HEK293T (cell line): ENCODE measurements around the gene CTNNA3.

Experiments
- CTCF ChIA-PET: fragments of 350-600 bp; formaldehyde crosslinking; extraction: SDS; loops from one replicate; lab custom pipeline; 2021; ENCODE audit warnings: antibody characterized with exemption, inconsistent platforms; lab: Yijun Ruan, JAX
- POLR2A ChIA-PET: fragments of 350-600 bp; formaldehyde crosslinking; extraction: SDS; loops from one replicate; lab custom pipeline; 2020; ENCODE audit warnings: antibody characterized with exemption, inconsistent platforms; lab: Yijun Ruan, JAX
- DNase-seq: peaks from one replicate; pipeline ENCODE4 v3.0.0; 2012; ENCODE audit warnings: mixed read lengths; ENCODE audit errors: extremely low spot score
- ARNT ChIP-seq: fragments of 450-650 bp; IDR thresholded peaks from 2 replicates; pipeline ENCODE4 v1.6.1; 2017; ENCODE audit warnings: mild to moderate bottlenecking
- BHLHE40 ChIP-seq: fragments of 450-650 bp; IDR thresholded peaks from 2 replicates; pipeline ENCODE4 v1.6.1; 2016; ENCODE audit warnings: mild to moderate bottlenecking, moderate library complexity, borderline replicate concordance
- CTBP1 ChIP-seq: fragments of 450-650 bp; IDR thresholded peaks from 2 replicates; pipeline ENCODE4 v1.6.1; 2016; ENCODE audit warnings: borderline replicate concordance
- ELF4 ChIP-seq: fragments of 450-650 bp; IDR thresholded peaks from 2 replicates; pipeline ENCODE4 v1.6.1; 2017; ENCODE audit warnings: antibody characterized with exemption
- FOXA1 ChIP-seq: fragments of 450-650 bp; IDR thresholded peaks from 2 replicates; pipeline ENCODE4 v1.6.1; 2016; ENCODE audit warnings: mild to moderate bottlenecking
- FOXK2 ChIP-seq: fragments of 450-650 bp; IDR thresholded peaks from 2 replicates; pipeline ENCODE4 v1.6.1; 2016; ENCODE audit warnings: mild to moderate bottlenecking
- FOXM1 ChIP-seq: fragments of 450-650 bp; IDR thresholded peaks from 2 replicates; pipeline ENCODE4 v1.6.1; 2017; ENCODE audit warnings: mild to moderate bottlenecking, borderline replicate concordance
- HDGF ChIP-seq: fragments of 450-650 bp; IDR thresholded peaks from 2 replicates; pipeline ENCODE4 v1.6.1; 2017; ENCODE audit warnings: antibody characterized with exemption, borderline replicate concordance
- L3MBTL2 ChIP-seq: fragments of 450-650 bp; conservative IDR thresholded peaks from 2 replicates; pipeline ENCODE4 v1.6.1; 2016; ENCODE audit warnings: mild to moderate bottlenecking
- LEF1 ChIP-seq: fragments of 450-650 bp; IDR thresholded peaks from 2 replicates; pipeline ENCODE4 v1.6.1; 2017; ENCODE audit warnings: mild to moderate bottlenecking, borderline replicate concordance
- NFRKB ChIP-seq: fragments of 450-650 bp; IDR thresholded peaks from 2 replicates; pipeline ENCODE4 v1.6.1; 2016; ENCODE audit warnings: mild to moderate bottlenecking, moderate library complexity
- PKNOX1 ChIP-seq: fragments of 450-650 bp; IDR thresholded peaks from 2 replicates; pipeline ENCODE4 v1.6.1; 2016
- SP1 ChIP-seq: fragments of 450-650 bp; IDR thresholded peaks from 2 replicates; pipeline ENCODE4 v1.6.1; 2017
- SUZ12 ChIP-seq: fragments of 450-650 bp; IDR thresholded peaks from 2 replicates; pipeline ENCODE4 v1.6.1; 2016; ENCODE audit warnings: mild to moderate bottlenecking
- TARDBP ChIP-seq: fragments of 450-650 bp; IDR thresholded peaks from 2 replicates; pipeline ENCODE4 v1.6.1; 2016
- ZNF384 ChIP-seq: fragments of 450-650 bp; IDR thresholded peaks from 2 replicates; pipeline ENCODE4 v1.6.1; 2016

The CTNNA3 gene

GRCh38 chr10:66747451-66747850 is 948.5 kb downstream of the CTNNA3 start:
- ChIA-PET POLR2A (no interaction called here), CTCF (no interaction called here)
- TF ChIP-seq FOXA1 (no peak), SP1 (no peak), NFRKB (no peak), FOXM1 (no peak), FOXK2 (no peak), SUZ12 (no peak), ZNF384 (no peak), HDGF (no peak), ELF4 (no peak), TARDBP (no peak), PKNOX1 (no peak), LEF1 (no peak), L3MBTL2 (no peak), BHLHE40 (no peak), CTBP1 (no peak), ARNT (no peak)
- DNase-seq: no peak

- DNase-seq: no peak
- TF ChIP-seq NFRKB (no peak), ARNT (no peak), TARDBP (no peak), ZNF384 (no peak), L3MBTL2 (no peak), LEF1 (no peak), HDGF (no peak), CTBP1 (no peak), PKNOX1 (no peak), BHLHE40 (no peak), FOXK2 (no peak), SUZ12 (no peak), ELF4 (no peak), FOXM1 (no peak), FOXA1 (no peak), SP1 (no peak)
- ChIA-PET CTCF (no interaction called here), POLR2A (no interaction called here)
These were observed 949.3 kb downstream of the CTNNA3 start for GRCh38 chr10:66746711-66747110.

GRCh38 chr10:66746246-66746645 is 949.7 kb downstream of the CTNNA3 start:
- TF ChIP-seq BHLHE40 (no peak), HDGF (no peak), FOXM1 (no peak), SUZ12 (no peak), FOXK2 (no peak), SP1 (no peak), FOXA1 (no peak), PKNOX1 (no peak)
- no peak for DNase-seq
- POLR2A ChIA-PET: no interaction called here
- CTCF ChIA-PET: no interaction called here

GRCh38 chr10:66744915-66745314 is 951.1 kb downstream of the CTNNA3 start:
- POLR2A ChIA-PET: no interaction called here
- CTCF ChIA-PET: interaction anchor here (0.8 kb wide), 1 partner anchor 184 kb away, joined by 5 read pairs; no protein-coding TSS in a partner anchor
- no peak for DNase-seq
- no peak for TF ChIP-seq FOXM1
- no peak for TF ChIP-seq PKNOX1
- TF ChIP-seq BHLHE40: no peak
- TF ChIP-seq ZNF384: no peak
- no peak for TF ChIP-seq SUZ12
- no peak for TF ChIP-seq HDGF
- TF ChIP-seq SP1: no peak
- no peak for TF ChIP-seq ARNT

- CTCF ChIA-PET: no interaction called here
- TF ChIP-seq ELF4: no peak
- TF ChIP-seq TARDBP: no peak
- TF ChIP-seq BHLHE40: no peak
- TF ChIP-seq LEF1: no peak
- no peak for TF ChIP-seq FOXM1
- no peak for TF ChIP-seq FOXK2
- no peak for TF ChIP-seq SUZ12
- TF ChIP-seq ARNT: no peak
- no peak for TF ChIP-seq FOXA1
- TF ChIP-seq L3MBTL2: no peak
- no peak for TF ChIP-seq HDGF
- TF ChIP-seq ZNF384: no peak
- TF ChIP-seq NFRKB: no peak
- no peak for TF ChIP-seq CTBP1
- no peak for TF ChIP-seq PKNOX1
- no peak for DNase-seq
- POLR2A ChIA-PET: no interaction called here
These were observed 958.8 kb downstream of the CTNNA3 start for GRCh38 chr10:66737241-66737640.
